Nephron progenitor cell (in vitro differentiated cells): ENCODE data around the gene IGFBP3.

ENCODE experiments used
- DNase-seq: peaks from one replicate; pipeline ENCODE4 v3.0.0; 2021
- H3K27ac Mint-ChIP-seq: 2 replicates; pipeline ENCODE4 v1.8.0; 2021; ENCODE audit warnings: mild to moderate bottlenecking, moderate library complexity, mixed read lengths
- H3K27me3 Mint-ChIP-seq: 2 replicates; pipeline ENCODE4 v1.8.0; 2021; ENCODE audit warnings: mild to moderate bottlenecking, low read depth, mixed read lengths; ENCODE audit not compliant: poor library complexity
- H3K36me3 Mint-ChIP-seq: 2 replicates; pipeline ENCODE4 v1.8.0; 2021; ENCODE audit warnings: low read depth, mixed read lengths
- H3K4me1 Mint-ChIP-seq: 2 replicates; pipeline ENCODE4 v1.8.0; 2021; ENCODE audit warnings: mixed read lengths
- H3K4me3 Mint-ChIP-seq: 2 replicates; pipeline ENCODE4 v1.8.0; 2021; ENCODE audit warnings: mild to moderate bottlenecking, moderate library complexity, mixed read lengths
- H3K9me3 Mint-ChIP-seq: 2 replicates; pipeline ENCODE4 v1.8.0; 2021; ENCODE audit warnings: mild to moderate bottlenecking, moderate library complexity, mixed read lengths
- CTCF ChIP-seq: fragments of 200-600 bp; sonication (generic); IDR thresholded peaks from 2 replicates; pipeline ENCODE4 v1.5.0; 2021; ENCODE audit warnings: antibody characterized with exemption

IGFBP3 gene

GRCh38 chr7:45921699-45922519 is 837 bp upstream of the IGFBP3 start:
- H3K9me3 Mint-ChIP-seq = no peaks in the 10 kb centered on the region
- peak; percentile 96 for TF ChIP-seq CTCF
- H3K4me1 Mint-ChIP-seq = peaks cover 36% of the 10 kb centered on the region
- H3K4me3 Mint-ChIP-seq = peak overlapping the region; percentile 84
- no peak overlapping the region for H3K27ac Mint-ChIP-seq
- peak; percentile 80 for DNase-seq
- peaks cover 85% of the 10 kb centered on the region for H3K27me3 Mint-ChIP-seq
- H3K36me3 Mint-ChIP-seq = peaks cover 6% of the 10 kb centered on the region

DNA sequence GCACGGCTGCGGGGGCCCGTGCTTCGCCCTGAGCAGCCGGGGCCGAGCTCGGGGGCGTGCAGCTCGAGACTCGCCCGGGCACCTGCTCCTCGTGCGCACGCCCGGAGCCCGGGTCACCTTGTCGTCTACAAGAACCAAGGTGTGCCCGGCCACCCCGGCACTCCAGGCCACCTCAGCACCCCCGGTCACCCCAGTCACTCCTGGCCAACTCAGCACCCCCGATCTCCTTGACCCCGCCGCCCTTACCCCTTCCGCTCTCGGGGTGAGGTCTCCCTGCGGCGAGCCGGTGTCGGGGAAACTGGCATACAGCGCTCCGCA is 268 bp upstream of the IGFBP3 start:
- Mint-ChIP-seq H3K4me1 (peaks cover 36% of the 10 kb centered on the region), H3K27me3 (peaks cover 85% of the 10 kb centered on the region), H3K4me3 (peak overlapping the region; percentile 84), H3K27ac (no peak overlapping the region), H3K9me3 (no peaks in the 10 kb centered on the region), H3K36me3 (peaks cover 6% of the 10 kb centered on the region)
- no peak for DNase-seq
- no peak for TF ChIP-seq CTCF

GRCh38 chr7:45919993-45920459 is 1.0 kb downstream of the IGFBP3 start:
- H3K27me3 Mint-ChIP-seq = peaks cover 89% of the 10 kb centered on the region
- H3K36me3 Mint-ChIP-seq = peaks cover 13% of the 10 kb centered on the region
- H3K27ac Mint-ChIP-seq = no peak overlapping the region
- no peaks in the 10 kb centered on the region for H3K9me3 Mint-ChIP-seq
- H3K4me1 Mint-ChIP-seq = peaks cover 36% of the 10 kb centered on the region
- DNase-seq = no peak
- TF ChIP-seq CTCF = no peak
- H3K4me3 Mint-ChIP-seq = peak overlapping the region; percentile 85

- Mint-ChIP-seq H3K36me3 (peaks cover 13% of the 10 kb centered on the region), H3K27ac (no peak overlapping the region), H3K4me1 (peaks cover 36% of the 10 kb centered on the region), H3K4me3 (peak overlapping the region; percentile 85), H3K9me3 (no peaks in the 10 kb centered on the region), H3K27me3 (peaks cover 84% of the 10 kb centered on the region)
- DNase-seq = no peak
- no peak for TF ChIP-seq CTCF
Measured at GRCh38 chr7:45919231-45919784, 1.8 kb downstream of the IGFBP3 start.

GRCh38 chr7:45918556-45918955 is 2.5 kb downstream of the IGFBP3 start:
- no peaks in the 10 kb centered on the region for H3K9me3 Mint-ChIP-seq
- no peak for TF ChIP-seq CTCF
- peaks cover 32% of the 10 kb centered on the region for H3K4me1 Mint-ChIP-seq
- no peak overlapping the region for H3K4me3 Mint-ChIP-seq
- no peak overlapping the region for H3K27ac Mint-ChIP-seq
- peaks cover 76% of the 10 kb centered on the region for H3K27me3 Mint-ChIP-seq
- DNase-seq = no peak
- peaks cover 17% of the 10 kb centered on the region for H3K36me3 Mint-ChIP-seq

DNA sequence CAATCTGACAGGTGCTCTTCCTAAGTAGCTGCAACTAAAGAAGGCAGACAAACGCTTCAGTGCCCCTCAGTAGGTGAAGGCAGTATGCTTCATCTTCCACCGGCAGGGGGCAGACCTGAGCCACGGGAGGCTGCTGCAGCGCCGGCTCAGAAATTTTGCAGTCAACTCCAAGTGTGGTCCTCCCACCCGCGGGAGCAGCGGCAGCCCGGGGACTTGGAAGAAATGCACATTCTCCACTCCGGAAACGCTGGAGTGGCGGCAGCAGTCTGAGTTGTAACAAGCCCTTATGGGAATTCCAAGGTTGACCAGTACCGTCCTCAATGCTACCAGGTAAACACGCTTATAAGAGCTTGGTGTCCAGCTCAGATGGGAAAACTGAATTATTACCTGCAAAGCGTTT is 3.4 kb downstream of the IGFBP3 start:
- Mint-ChIP-seq H3K27me3 (peaks cover 72% of the 10 kb centered on the region), H3K27ac (no peak overlapping the region), H3K4me3 (no peak overlapping the region), H3K9me3 (no peaks in the 10 kb centered on the region), H3K4me1 (peaks cover 23% of the 10 kb centered on the region), H3K36me3 (peaks cover 26% of the 10 kb centered on the region)
- TF ChIP-seq CTCF = peak; percentile 98
- DNase-seq = peak; percentile 96
